GM13976 (cell line): ENCODE results near the gene KIRREL3.

ENCODE experiments used
- DNase-seq: peaks from one replicate; pipeline ENCODE4 v3.0.0; 2012; ENCODE audit warnings: low spot score
- in situ Hi-C: fragments of 300-500 bp; cut with MboI; formaldehyde crosslinking; loops from one replicate; pipeline ENCODE4 v1.12.0; 2022; ENCODE audit warnings: low sequenced_read_pairs, mixed read lengths, inconsistent platforms; ENCODE audit not compliant: unreplicated experiment
- TF ChIP-seq, protein P1 (sequence below): IDR thresholded peaks from 2 replicates; pipeline ENCODE4 v1.5.1; 2012; ENCODE audit warnings: borderline replicate concordance, mild to moderate bottlenecking; ENCODE audit not compliant: insufficient read depth; ENCODE audit errors: extremely low read depth, missing control alignments, control extremely low read depth

KIRREL3 gene

DNA sequence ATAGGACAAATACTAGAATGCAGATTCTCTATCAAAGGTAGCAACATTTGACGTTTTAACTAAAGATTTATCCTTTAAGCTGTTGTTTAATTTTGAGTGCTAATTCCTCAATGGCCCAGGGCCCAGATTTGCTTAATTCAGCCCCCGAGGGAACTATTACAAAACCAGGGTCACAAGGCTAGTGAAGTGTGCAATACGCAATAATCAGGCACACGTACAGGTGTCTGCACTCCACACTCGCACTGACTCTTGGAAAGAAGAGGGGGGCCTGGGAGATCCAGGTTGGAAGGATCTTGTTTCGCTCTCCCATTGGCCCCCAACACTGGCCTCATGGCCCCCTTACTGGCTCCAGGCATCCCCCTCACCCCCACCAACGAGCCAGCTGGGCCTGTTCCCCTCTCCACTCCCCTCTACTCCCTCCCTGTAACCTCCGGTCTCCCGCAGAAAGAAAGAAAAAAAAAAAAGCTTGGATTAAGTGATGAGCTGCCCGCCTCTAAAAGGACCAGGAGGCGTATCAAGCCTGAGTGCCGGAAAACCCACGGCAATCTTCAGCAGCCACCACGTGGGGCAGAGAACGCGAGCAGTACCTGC is 2.2 kb upstream of the KIRREL3 start:
- DNase-seq: no peak
- in situ Hi-C loops: no loop called here
- TF ChIP-seq, protein P1, sequence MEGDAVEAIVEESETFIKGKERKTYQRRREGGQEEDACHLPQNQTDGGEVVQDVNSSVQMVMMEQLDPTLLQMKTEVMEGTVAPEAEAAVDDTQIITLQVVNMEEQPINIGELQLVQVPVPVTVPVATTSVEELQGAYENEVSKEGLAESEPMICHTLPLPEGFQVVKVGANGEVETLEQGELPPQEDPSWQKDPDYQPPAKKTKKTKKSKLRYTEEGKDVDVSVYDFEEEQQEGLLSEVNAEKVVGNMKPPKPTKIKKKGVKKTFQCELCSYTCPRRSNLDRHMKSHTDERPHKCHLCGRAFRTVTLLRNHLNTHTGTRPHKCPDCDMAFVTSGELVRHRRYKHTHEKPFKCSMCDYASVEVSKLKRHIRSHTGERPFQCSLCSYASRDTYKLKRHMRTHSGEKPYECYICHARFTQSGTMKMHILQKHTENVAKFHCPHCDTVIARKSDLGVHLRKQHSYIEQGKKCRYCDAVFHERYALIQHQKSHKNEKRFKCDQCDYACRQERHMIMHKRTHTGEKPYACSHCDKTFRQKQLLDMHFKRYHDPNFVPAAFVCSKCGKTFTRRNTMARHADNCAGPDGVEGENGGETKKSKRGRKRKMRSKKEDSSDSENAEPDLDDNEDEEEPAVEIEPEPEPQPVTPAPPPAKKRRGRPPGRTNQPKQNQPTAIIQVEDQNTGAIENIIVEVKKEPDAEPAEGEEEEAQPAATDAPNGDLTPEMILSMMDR: no peak

DNA sequence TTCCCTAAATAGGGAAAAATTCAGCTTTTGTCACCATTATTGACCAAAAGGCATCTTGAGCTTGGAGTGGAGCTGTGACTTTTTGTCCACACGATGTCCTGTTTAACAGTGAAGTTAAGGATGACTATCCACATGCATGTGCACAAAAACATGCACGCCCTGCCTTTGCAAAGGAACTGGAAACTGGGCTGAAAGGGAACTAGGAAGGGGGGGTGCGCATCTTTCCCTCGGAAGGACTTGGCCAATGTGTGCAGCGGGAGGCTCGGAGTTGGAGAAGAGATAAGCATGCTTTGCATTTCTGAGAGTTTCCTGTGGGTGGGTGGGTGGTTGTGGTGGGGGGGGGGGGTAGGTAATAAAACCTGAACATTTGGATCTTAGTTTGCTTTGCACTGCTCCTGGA is 411 bp upstream of the KIRREL3 start:
- TF ChIP-seq, protein P1: no peak
- DNase-seq: no peak
- in situ Hi-C loops: no loop called here

DNA sequence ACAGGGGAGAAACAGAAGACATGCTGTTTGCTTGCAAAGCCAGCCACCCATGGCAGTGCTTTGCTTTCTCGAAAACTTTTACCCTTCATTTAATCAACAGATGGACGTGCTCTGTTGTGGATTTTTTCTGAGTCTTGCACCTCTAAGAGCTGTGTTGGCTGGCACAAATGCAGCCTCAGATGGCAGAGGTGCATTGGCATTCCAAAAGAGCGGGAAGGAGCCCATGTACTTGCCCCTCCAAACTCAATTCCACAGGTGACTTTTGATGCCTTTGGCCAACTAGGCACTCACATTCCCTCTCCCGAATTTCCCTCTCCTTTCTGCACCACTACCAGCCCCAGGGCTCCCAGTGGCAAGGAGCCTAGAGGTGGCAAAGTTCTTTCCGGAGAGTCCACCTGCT is 1.2 kb downstream of the KIRREL3 start:
- no peak for DNase-seq
- TF ChIP-seq, protein P1: no peak
- in situ Hi-C loops: loop anchor here (10.0 kb wide), 1 partner anchor 285 kb away; no protein-coding TSS in a partner anchor

DNA sequence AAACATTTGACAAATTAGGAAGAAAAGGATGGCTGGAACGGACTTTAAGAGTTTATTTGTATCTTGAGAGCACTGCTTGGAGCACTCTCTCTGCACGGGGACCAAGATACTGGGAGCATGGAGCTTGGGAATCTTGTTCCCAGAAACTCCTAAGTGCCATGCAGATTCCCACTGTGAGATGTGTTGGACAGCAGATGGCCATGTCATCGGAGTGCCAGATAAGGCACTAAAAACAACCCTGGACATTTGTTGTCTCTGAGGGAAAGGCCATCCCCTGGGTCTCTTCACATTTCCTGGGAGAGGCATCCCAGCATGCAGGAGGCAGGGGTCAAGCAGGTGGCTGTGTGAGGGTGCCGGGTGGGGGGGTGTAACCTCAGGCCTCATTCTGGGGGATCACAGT is 2.9 kb downstream of the KIRREL3 start:
- TF ChIP-seq, protein P1: no peak
- in situ Hi-C loops: loop anchor here (10.0 kb wide), 1 partner anchor 283 kb away; no protein-coding TSS in a partner anchor
- no peak for DNase-seq

DNA sequence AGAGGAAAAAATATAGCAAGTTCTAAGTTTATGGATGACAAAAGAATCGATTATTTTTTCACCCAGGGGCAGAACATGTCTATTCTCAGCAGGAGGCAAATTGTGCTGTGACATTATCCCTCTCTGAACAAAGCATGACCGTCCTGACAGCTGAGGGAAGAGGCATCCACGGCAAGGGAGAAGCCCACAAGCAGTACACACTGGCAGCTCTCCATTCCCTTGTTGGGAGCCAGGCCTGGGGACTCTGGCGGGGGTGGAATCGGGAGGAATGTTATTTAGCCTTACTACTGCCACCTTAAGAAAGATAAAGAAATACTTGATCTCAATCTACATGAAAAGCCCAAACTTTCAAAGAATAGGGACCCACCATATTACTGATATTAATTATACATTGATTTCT is 3.4 kb downstream of the KIRREL3 start:
- in situ Hi-C loops: loop anchor here (10.0 kb wide), 1 partner anchor 282 kb away; no protein-coding TSS in a partner anchor
- TF ChIP-seq, protein P1: no peak
- no peak for DNase-seq

DNA sequence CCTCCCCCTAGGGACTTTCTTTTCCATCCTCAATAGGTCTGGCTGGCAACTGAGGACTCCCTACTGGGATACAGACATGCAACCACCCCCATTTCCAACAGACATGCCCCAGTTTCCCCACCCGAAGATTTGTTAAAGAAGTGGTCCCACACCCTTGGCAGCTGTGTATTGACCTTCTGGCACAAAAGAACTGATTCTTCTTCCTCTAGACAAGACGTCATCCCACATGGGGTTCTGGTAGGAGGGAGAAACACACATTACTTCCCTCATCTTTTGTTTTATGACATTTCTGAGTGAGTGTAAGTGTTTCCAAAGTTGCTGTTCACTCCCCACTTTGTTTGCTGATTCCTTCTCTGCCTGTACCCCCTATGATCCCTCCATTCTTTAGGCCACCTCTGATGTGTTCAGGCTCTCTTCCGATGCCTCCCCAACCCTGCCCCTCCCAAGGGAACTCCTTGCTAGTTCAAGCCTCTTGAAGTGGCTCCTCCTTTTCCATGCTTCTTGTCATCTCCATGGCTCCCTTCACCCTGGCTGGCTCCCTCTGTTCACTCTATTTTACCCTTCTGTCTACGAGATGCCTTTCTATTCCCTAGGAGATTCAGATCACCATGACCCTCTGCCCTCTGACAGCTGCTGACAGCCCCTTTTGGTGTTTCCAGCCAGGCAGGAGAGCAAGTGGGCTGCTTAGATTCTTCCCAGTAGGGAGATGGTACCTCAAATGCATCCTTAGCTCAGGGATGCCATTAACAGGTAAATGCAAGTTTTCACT is 4.3 kb downstream of the KIRREL3 start:
- TF ChIP-seq, protein P1: no peak
- no peak for DNase-seq
- in situ Hi-C loops: loop anchor here (10.0 kb wide), 1 partner anchor 281 kb away; no protein-coding TSS in a partner anchor
